ENCODE measurements around the gene MYO19.

Gene MYO19

GRCh38 chr17:36534840-36535668 lies at the start of gene MYO19, which contains the start of gene PIGW:
Gene MYO19, minus strand, starts transcription at chr17:36534868. Its CDS starts 2,330 bp downstream, at chr17:36532538.
Gene PIGW, plus strand, starts transcription at chr17:36534987. Its CDS starts 2,115 bp downstream, at chr17:36537102.
- TF ChIP-seq, protein P1, sequence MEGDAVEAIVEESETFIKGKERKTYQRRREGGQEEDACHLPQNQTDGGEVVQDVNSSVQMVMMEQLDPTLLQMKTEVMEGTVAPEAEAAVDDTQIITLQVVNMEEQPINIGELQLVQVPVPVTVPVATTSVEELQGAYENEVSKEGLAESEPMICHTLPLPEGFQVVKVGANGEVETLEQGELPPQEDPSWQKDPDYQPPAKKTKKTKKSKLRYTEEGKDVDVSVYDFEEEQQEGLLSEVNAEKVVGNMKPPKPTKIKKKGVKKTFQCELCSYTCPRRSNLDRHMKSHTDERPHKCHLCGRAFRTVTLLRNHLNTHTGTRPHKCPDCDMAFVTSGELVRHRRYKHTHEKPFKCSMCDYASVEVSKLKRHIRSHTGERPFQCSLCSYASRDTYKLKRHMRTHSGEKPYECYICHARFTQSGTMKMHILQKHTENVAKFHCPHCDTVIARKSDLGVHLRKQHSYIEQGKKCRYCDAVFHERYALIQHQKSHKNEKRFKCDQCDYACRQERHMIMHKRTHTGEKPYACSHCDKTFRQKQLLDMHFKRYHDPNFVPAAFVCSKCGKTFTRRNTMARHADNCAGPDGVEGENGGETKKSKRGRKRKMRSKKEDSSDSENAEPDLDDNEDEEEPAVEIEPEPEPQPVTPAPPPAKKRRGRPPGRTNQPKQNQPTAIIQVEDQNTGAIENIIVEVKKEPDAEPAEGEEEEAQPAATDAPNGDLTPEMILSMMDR (IDR thresholded peaks at IDR 0.05; ENCODE audit: insufficient read depth, low read depth, low read length, missing control alignments), result no peak
- DNase-seq (ENCODE audit: low read depth), result peak; percentile 98
- H3K4me3 ChIP-seq (ENCODE audit: low read length), result peak within 1 kb of the TSS; percentile 88

- TF ChIP-seq, protein P1 (IDR thresholded peaks at IDR 0.05; ENCODE audit: insufficient read depth, low read depth, low read length, missing control alignments), result no peak
- DNase-seq (ENCODE audit: low read depth), result no peak
- no peak overlapping the region for H3K4me3 ChIP-seq (ENCODE audit: low read length)
Measured at GRCh38 chr17:36583787-36584186, 49.1 kb upstream of the MYO19 start.

- no peak overlapping the region for H3K4me3 ChIP-seq (ENCODE audit: low read length)
- TF ChIP-seq, protein P1 (IDR thresholded peaks at IDR 0.05; ENCODE audit: insufficient read depth, low read depth, low read length, missing control alignments), result no peak
- peak; percentile 36 for DNase-seq (ENCODE audit: low read depth)
Measured at GRCh38 chr17:36578671-36579070, 44.0 kb upstream of the MYO19 start.

- TF ChIP-seq, protein P1 (IDR thresholded peaks at IDR 0.05; ENCODE audit: insufficient read depth, low read depth, low read length, missing control alignments), result no peak
- no peak overlapping the region for H3K4me3 ChIP-seq (ENCODE audit: low read length)
- peak; percentile 44 for DNase-seq (ENCODE audit: low read depth)
Measured at GRCh38 chr17:36576793-36577192, 42.1 kb upstream of the MYO19 start.

GRCh38 chr17:36575028-36575427 lies 40.4 kb upstream of the MYO19 start:
- no peak for DNase-seq (ENCODE audit: low read depth)
- TF ChIP-seq, protein P1 (IDR thresholded peaks at IDR 0.05; ENCODE audit: insufficient read depth, low read depth, low read length, missing control alignments), result no peak
- no peak overlapping the region for H3K4me3 ChIP-seq (ENCODE audit: low read length)

DNA sequence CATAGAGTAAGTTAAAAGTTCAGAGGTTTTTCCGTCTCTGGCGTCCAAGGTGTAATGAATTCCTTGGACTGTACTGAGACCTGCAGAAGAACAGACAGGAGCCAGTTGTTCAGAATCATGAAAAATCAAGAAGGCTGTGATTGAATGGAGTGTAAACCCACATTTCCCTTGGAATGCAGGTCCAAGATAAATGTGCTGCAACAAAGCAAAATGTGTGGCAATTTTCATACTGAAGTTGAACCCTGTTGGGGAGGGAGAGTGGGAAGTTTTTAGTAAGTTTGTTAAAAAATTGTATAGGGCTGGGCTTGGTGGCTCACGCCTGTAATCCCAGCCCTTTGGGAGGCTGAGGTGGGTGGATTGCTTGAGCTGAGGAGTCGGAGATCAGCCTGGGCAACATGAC lies 31.4 kb upstream of the MYO19 start:
- DNase-seq (ENCODE audit: low read depth), result no peak
- no peak overlapping the region for H3K4me3 ChIP-seq (ENCODE audit: low read length)
- TF ChIP-seq, protein P1 (IDR thresholded peaks at IDR 0.05; ENCODE audit: insufficient read depth, low read depth, low read length, missing control alignments), result no peak

Measured in epithelial cell of esophagus (primary cell).